Measurements from ENCODE around the gene AP1B1. TPM values are rescaled to one million over a fixed set of nuclear protein-coding genes. Genes with fewer than 3 reads are reported as not detected.
A peak's percentile ranks its signal among the peaks of the same experiment; 100 is the strongest.

AP1B1 gene
- total and polyA plus RNA-seq, 2 of the 13 experiments (the other 11 are each of a cell fraction or from before 2014, with no cell fraction given), result 26.6 to 29.7 TPM

DNA sequence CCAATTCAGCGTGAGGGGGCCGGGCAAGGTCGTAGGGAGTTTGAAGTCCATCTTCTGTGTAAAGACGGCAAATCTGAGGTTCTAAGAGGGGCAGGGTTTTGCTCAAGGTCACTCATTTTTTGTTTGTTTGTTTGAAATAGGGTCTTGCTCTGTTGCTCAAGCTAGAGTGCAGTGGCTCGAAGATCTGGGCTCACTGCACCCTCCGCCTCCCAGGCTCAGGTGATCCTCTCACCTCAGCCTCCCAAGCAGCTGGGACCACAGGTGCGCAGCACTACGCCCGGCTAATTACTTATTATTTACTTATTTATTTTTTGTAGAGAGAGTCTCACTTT lies 355 bp upstream of the AP1B1 start (continued):
- TF ChIP-seq ZFP37 (CRISPR knock-in tag; IDR thresholded peaks at IDR 0.05; ENCODE audit: borderline replicate concordance), result 0 out of 2 replicates have a peak, but pooled peaks have one; percentile 19
- TF ChIP-seq NR2F2 (IDR thresholded peaks at IDR 0.05; ENCODE audit: borderline replicate concordance, low read depth), result 0 out of 2 replicates have a peak, but pooled peaks have one; percentile 8
- 0 out of 2 replicates have a peak, but pooled peaks have one; percentile 54 for TF ChIP-seq HNF4A (CRISPR knock-in tag; IDR thresholded peaks at IDR 0.05)
- peak; percentile 22; the same call in 1 of the 2 replicates for TF ChIP-seq SNAI1 (CRISPR knock-in tag; IDR thresholded peaks at IDR 0.05; ENCODE audit: borderline replicate concordance)
- TF ChIP-seq, protein P1, sequence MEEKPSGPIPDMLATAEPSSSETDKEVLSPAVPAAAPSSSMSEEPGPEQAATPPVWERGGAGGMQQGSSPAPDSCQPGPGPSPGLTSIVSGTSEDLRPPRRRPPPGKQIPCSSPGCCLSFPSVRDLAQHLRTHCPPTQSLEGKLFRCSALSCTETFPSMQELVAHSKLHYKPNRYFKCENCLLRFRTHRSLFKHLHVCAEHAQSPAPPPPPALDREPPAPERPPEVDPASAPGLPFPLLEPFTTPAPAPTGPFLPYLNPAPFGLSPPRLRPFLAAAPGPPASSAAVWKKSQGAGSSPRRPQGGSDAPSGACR (CRISPR knock-in tag; IDR thresholded peaks at IDR 0.05), result no peak
- TF ChIP-seq ESRRA (CRISPR knock-in tag; IDR thresholded peaks at IDR 0.05; ENCODE audit: low read depth), result 0 out of 2 replicates have a peak, but pooled peaks have one; percentile 6
- peak; percentile 4; the same call in 1 of the 2 replicates for TF ChIP-seq ZNF605 (CRISPR knock-in tag; IDR thresholded peaks at IDR 0.05)

DNA sequence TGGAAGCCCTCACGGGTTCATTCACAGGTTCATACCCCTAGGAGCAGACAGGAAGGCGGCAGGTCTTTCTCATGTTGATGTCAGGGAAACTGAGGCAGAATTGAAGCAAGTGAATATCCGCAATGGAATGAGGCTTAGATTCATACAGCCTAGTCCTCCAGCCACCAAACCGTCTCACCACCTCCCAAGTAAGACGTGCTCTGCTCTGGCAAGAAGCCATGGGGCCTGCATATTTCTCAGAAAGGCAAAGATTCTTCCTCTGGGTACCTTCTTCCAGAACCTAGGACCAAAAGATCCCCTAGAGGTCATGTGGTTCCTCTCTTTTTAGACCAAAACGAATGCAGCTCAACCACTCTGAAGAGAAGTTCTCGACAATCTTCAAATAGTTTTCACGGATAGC lies 1.7 kb downstream of the AP1B1 start:
- Histone ChIP-seq H3K4me1 (ENCODE audit: insufficient read depth, low read length) (peaks cover 72% of the 10 kb centered on the region), H3K4me2 (ENCODE audit: low read depth, low read length) (peak overlapping the region; percentile 28), H4K20me1 (ENCODE audit: insufficient read depth, low read length) (no peaks in the 10 kb centered on the region; the same call in 1 of the 2 replicates), H3K27ac (ENCODE audit: extremely low read length, insufficient read depth, low read length) (no peak overlapping the region), H2AFZ (ENCODE audit: low read length) (no peak overlapping the region), H3K36me3 (replicated peaks in 1 of 2; ENCODE audit: control insufficient read depth in 1 of 2, insufficient read depth in 2 of 2, low read length in 2 of 2) (no peaks in the 10 kb centered on the region), H3K4me3 (replicated peaks in 1 of 3; ENCODE audit: insufficient read depth in 1 of 3, low read depth in 2 of 3, low read length in 3 of 3) (no peak overlapping the region; a peak in 1 of 6 replicates), H3K9me3 (ENCODE audit: low read length) (no peaks in the 10 kb centered on the region), H3K79me2 (ENCODE audit: insufficient read depth, low read length) (peaks cover 22% of the 10 kb centered on the region), H3K27me3 (ENCODE audit: control insufficient read depth in 1 of 2, insufficient read depth in 2 of 2, low read length in 2 of 2) (no peaks in the 10 kb centered on the region), H3K9ac (ENCODE audit: insufficient read depth, low read depth, low read length) (no peak overlapping the region)
- 96% methylated on average over 8 of the region's 8 CpGs for WGBS (ENCODE audit: low lambda C conversion rate)
- BruUV-seq (replicated peaks), result no TSS peak
- POLR2A ChIA-PET, result no interaction called here
- no peak for DNase-seq (ENCODE audit: low spot score)
- FAIRE-seq, result no peak
- no peak for ATAC-seq
- CTCF ChIA-PET (ENCODE audit: low intra/inter-chr PET ratio, low total read pairs), result no interaction called here
- TF ChIP-seq ZNF674 (CRISPR knock-in tag; IDR thresholded peaks at IDR 0.05; ENCODE audit: low read depth) (no peak), ZNF33B (CRISPR knock-in tag; IDR thresholded peaks at IDR 0.05) (no peak), ZNF354B (CRISPR knock-in tag; IDR thresholded peaks at IDR 0.05) (no peak), PAX8 (CRISPR knock-in tag; IDR thresholded peaks at IDR 0.05; ENCODE audit: borderline replicate concordance) (no peak), KLF11 (CRISPR knock-in tag; IDR thresholded peaks at IDR 0.05) (no peak), SNAI1 (CRISPR knock-in tag; IDR thresholded peaks at IDR 0.05; ENCODE audit: borderline replicate concordance) (no peak), ZNF136 (CRISPR knock-in tag; IDR thresholded peaks at IDR 0.05; ENCODE audit: low read depth) (no peak), RBAK (CRISPR knock-in tag; IDR thresholded peaks at IDR 0.05) (no peak), HHEX (CRISPR knock-in tag; IDR thresholded peaks at IDR 0.05) (no peak), PLRG1 (conservative IDR thresholded peaks at IDR 0.05) (no peak), NPAS2 (CRISPR knock-in tag; IDR thresholded peaks at IDR 0.05; ENCODE audit: borderline replicate concordance) (no peak)
- TF ChIP-seq, protein P2, sequence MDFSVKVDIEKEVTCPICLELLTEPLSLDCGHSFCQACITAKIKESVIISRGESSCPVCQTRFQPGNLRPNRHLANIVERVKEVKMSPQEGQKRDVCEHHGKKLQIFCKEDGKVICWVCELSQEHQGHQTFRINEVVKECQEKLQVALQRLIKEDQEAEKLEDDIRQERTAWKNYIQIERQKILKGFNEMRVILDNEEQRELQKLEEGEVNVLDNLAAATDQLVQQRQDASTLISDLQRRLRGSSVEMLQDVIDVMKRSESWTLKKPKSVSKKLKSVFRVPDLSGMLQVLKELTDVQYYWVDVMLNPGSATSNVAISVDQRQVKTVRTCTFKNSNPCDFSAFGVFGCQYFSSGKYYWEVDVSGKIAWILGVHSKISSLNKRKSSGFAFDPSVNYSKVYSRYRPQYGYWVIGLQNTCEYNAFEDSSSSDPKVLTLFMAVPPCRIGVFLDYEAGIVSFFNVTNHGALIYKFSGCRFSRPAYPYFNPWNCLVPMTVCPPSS (IDR thresholded peaks at IDR 0.05), result no peak
- TF ChIP-seq, protein P3, sequence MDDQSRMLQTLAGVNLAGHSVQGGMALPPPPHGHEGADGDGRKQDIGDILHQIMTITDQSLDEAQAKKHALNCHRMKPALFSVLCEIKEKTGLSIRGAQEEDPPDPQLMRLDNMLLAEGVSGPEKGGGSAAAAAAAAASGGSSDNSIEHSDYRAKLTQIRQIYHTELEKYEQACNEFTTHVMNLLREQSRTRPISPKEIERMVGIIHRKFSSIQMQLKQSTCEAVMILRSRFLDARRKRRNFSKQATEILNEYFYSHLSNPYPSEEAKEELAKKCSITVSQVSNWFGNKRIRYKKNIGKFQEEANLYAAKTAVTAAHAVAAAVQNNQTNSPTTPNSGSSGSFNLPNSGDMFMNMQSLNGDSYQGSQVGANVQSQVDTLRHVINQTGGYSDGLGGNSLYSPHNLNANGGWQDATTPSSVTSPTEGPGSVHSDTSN (CRISPR knock-in tag; IDR thresholded peaks at IDR 0.05; ENCODE audit: borderline replicate concordance), result no peak
- TF ChIP-seq, protein P4, sequence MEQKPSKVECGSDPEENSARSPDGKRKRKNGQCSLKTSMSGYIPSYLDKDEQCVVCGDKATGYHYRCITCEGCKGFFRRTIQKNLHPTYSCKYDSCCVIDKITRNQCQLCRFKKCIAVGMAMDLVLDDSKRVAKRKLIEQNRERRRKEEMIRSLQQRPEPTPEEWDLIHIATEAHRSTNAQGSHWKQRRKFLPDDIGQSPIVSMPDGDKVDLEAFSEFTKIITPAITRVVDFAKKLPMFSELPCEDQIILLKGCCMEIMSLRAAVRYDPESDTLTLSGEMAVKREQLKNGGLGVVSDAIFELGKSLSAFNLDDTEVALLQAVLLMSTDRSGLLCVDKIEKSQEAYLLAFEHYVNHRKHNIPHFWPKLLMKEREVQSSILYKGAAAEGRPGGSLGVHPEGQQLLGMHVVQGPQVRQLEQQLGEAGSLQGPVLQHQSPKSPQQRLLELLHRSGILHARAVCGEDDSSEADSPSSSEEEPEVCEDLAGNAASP (CRISPR knock-in tag; IDR thresholded peaks at IDR 0.05; ENCODE audit: borderline replicate concordance), result no peak
- intact Hi-C loops (cut with micrococcal nuclease; ENCODE audit: unreplicated experiment), result no loop called here
- in situ Hi-C loops (cut with HindIII; ENCODE audit: extremely low pct_ligation_motif_present, low pct_unique_long_range_greater_than_20kb), result no loop called here

Measured in HepG2 (cell line).